Measurements from ENCODE around the gene CEP83.

DNA sequence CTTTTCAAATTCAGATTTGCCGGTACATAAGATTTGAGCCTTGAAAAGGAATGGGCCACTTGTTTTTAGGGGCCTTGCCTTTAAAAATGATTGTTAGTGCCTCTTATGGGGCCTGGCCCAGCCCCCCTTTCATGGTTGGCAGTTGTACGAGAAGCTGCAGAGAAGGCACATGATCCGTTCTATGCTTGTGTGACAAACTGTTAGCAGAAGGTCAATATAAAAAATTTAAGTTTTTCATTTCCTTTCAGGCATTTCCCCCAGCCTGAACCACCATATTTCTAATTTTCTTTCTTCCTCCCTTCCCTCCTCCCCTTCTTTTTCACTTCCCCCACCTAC, 192.2 kb downstream of the CEP83 start:
- TF ChIP-seq PTRF (tag; IDR thresholded peaks at IDR 0.05) = no peak
- no peak for TF ChIP-seq ZNF124 (CRISPR knock-in tag; IDR thresholded peaks at IDR 0.05)
- TF ChIP-seq, protein P1, sequence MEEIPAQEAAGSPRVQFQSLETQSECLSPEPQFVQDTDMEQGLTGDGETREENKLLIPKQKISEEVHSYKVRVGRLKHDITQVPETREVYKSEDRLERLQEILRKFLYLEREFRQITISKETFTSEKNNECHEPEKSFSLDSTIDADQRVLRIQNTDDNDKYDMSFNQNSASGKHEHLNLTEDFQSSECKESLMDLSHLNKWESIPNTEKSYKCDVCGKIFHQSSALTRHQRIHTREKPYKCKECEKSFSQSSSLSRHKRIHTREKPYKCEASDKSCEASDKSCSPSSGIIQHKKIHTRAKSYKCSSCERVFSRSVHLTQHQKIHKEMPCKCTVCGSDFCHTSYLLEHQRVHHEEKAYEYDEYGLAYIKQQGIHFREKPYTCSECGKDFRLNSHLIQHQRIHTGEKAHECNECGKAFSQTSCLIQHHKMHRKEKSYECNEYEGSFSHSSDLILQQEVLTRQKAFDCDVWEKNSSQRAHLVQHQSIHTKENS (CRISPR knock-in tag; IDR thresholded peaks at IDR 0.05) = no peak
- no peak for TF ChIP-seq STAT5A (IDR thresholded peaks at IDR 0.05; ENCODE audit: borderline replicate concordance, low read length)
- TF ChIP-seq ZNF133 (CRISPR knock-in tag; IDR thresholded peaks at IDR 0.05) = no peak
- TF ChIP-seq LCOR (CRISPR knock-in tag; IDR thresholded peaks at IDR 0.05) = no peak

Measured in K562 (cell line).